Measurements from ENCODE around the gene LRRC3B.

Gene LRRC3B

DNA sequence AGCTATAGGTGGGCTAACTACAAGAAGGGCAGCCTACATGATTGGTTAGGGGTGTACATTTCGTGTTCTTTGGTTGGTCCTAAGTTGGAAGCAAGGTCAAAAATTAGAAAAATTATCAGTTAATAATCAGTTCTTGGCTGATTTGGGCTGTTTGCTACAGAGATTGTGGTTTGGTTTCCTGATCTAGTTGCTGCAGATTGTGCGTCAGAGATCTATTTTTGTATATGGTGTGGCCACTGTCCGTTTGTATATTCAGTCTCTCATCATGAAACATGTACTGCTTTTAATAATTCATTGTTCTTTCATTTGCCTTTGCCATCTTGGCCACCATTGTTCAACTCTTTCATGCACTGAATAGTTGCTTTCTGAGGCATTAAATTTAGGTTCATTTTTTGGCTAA is 80.9 kb downstream of the LRRC3B start:
- Histone ChIP-seq H3K9ac (ENCODE audit: insufficient read length, low read depth) (no peak overlapping the region), H3K9me3 (ENCODE audit: insufficient read depth, low read length) (no peaks in the 10 kb centered on the region), H3K4me1 (ENCODE audit: insufficient read depth, insufficient read length) (no peaks in the 10 kb centered on the region), H3K36me3 (ENCODE audit: insufficient read depth, insufficient read length, low read length) (no peaks in the 10 kb centered on the region), H3K27me3 (ENCODE audit: insufficient read depth, insufficient read length) (no peaks in the 10 kb centered on the region), H3K4me3 (ENCODE audit: insufficient read length, low read depth) (no peak overlapping the region)
- DNase-seq (ENCODE audit: low read depth, low spot score), result no peak
- TF ChIP-seq YY1 (IDR thresholded peaks at IDR 0.05; ENCODE audit: insufficient read depth, insufficient read length) (no peak), SUZ12 (IDR thresholded peaks at IDR 0.05; ENCODE audit: extremely low read depth, insufficient read depth, insufficient read length) (no peak), ZNF274 (IDR thresholded peaks at IDR 0.05; ENCODE audit: low read depth, low read length) (no peak)

- no peak for TF ChIP-seq YY1 (IDR thresholded peaks at IDR 0.05; ENCODE audit: insufficient read depth, insufficient read length)
- no peak for TF ChIP-seq ZNF274 (IDR thresholded peaks at IDR 0.05; ENCODE audit: low read depth, low read length)
- TF ChIP-seq SUZ12 (IDR thresholded peaks at IDR 0.05; ENCODE audit: extremely low read depth, insufficient read depth, insufficient read length), result no peak
- no peaks in the 10 kb centered on the region for H3K36me3 ChIP-seq (ENCODE audit: insufficient read depth, insufficient read length, low read length)
- no peak for DNase-seq (ENCODE audit: low read depth, low spot score)
- H3K27me3 ChIP-seq (ENCODE audit: insufficient read depth, insufficient read length), result no peaks in the 10 kb centered on the region
- no peak overlapping the region for H3K9ac ChIP-seq (ENCODE audit: insufficient read length, low read depth)
- no peaks in the 10 kb centered on the region for H3K4me1 ChIP-seq (ENCODE audit: insufficient read depth, insufficient read length)
- H3K4me3 ChIP-seq (ENCODE audit: insufficient read length, low read depth), result no peak overlapping the region
- H3K9me3 ChIP-seq (ENCODE audit: insufficient read depth, low read length), result no peaks in the 10 kb centered on the region
These were observed 82.2 kb downstream of the LRRC3B start for GRCh38 chr3:26704736-26705135.

GRCh38 chr3:26708501-26708900 is 85.9 kb downstream of the LRRC3B start:
- DNase-seq (ENCODE audit: low read depth, low spot score), result no peak
- H3K9ac ChIP-seq (ENCODE audit: insufficient read length, low read depth), result no peak overlapping the region
- no peaks in the 10 kb centered on the region for H3K4me1 ChIP-seq (ENCODE audit: insufficient read depth, insufficient read length)

DNA sequence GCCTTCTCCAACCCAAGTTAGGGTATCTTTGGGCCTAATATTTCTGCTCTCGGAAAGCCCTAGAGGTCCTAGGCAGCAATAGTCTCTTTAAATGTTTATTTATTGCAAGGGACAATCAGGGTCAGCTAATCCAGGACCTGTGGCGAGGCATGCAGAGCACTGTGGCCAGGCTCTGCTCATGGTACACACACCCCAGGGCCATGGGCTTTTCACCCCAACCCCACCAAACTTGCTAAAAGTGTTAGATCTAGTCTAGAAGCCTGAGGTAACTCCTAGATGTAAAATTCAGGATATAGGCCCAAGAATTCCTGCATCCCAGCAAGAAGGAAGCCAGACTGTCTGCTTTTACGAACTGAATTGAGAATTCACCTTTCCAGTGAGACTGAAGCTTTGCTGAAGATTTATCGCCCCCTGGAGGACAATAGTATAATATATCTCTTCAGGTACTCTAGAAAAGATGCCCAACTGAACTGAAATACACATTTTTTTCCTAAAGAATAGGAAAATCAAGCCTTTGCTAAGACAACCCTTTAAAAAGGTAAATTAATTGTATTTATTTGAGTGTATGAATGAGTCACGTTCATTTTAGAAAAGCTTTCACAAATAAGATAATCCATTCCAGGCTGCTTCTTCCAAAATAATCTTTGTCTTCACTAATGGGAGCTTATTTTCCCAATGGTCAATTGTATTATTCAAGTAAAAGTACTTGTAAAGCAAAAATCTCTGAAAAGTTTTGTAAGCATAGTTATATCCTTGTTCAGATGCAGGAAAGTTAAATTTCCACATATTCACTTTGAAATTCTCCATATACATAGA is 89.8 kb downstream of the LRRC3B start:
- H3K27me3 ChIP-seq (ENCODE audit: insufficient read depth, insufficient read length), result no peaks in the 10 kb centered on the region
- no peak overlapping the region for H3K9ac ChIP-seq (ENCODE audit: insufficient read length, low read depth)
- H3K4me3 ChIP-seq (ENCODE audit: insufficient read length, low read depth), result no peak overlapping the region
- peak; percentile 32 for DNase-seq (ENCODE audit: low read depth, low spot score)
- peaks cover 9% of the 10 kb centered on the region; the same call in 1 of the 2 replicates for H3K9me3 ChIP-seq (ENCODE audit: insufficient read depth, low read length)
- no peaks in the 10 kb centered on the region for H3K4me1 ChIP-seq (ENCODE audit: insufficient read depth, insufficient read length)
- TF ChIP-seq ZNF274 (IDR thresholded peaks at IDR 0.05; ENCODE audit: low read depth, low read length), result no peak
- TF ChIP-seq YY1 (IDR thresholded peaks at IDR 0.05; ENCODE audit: insufficient read depth, insufficient read length), result no peak
- no peak for TF ChIP-seq SUZ12 (IDR thresholded peaks at IDR 0.05; ENCODE audit: extremely low read depth, insufficient read depth, insufficient read length)
- no peaks in the 10 kb centered on the region for H3K36me3 ChIP-seq (ENCODE audit: insufficient read depth, insufficient read length, low read length)

More at GRCh38 chr3:26708501-26708900, 85.9 kb downstream of the LRRC3B start:
- Histone ChIP-seq H3K4me3 (ENCODE audit: insufficient read length, low read depth) (no peak overlapping the region), H3K9me3 (ENCODE audit: insufficient read depth, low read length) (no peaks in the 10 kb centered on the region), H3K36me3 (ENCODE audit: insufficient read depth, insufficient read length, low read length) (no peaks in the 10 kb centered on the region), H3K27me3 (ENCODE audit: insufficient read depth, insufficient read length) (no peaks in the 10 kb centered on the region)
- TF ChIP-seq YY1 (IDR thresholded peaks at IDR 0.05; ENCODE audit: insufficient read depth, insufficient read length) (no peak), SUZ12 (IDR thresholded peaks at IDR 0.05; ENCODE audit: extremely low read depth, insufficient read depth, insufficient read length) (no peak), ZNF274 (IDR thresholded peaks at IDR 0.05; ENCODE audit: low read depth, low read length) (no peak)

GRCh38 chr3:26713091-26713490 is 90.5 kb downstream of the LRRC3B start:
- Histone ChIP-seq H3K4me3 (ENCODE audit: insufficient read length, low read depth) (no peak overlapping the region), H3K36me3 (ENCODE audit: insufficient read depth, insufficient read length, low read length) (no peaks in the 10 kb centered on the region), H3K27me3 (ENCODE audit: insufficient read depth, insufficient read length) (no peaks in the 10 kb centered on the region), H3K4me1 (ENCODE audit: insufficient read depth, insufficient read length) (no peaks in the 10 kb centered on the region), H3K9ac (ENCODE audit: insufficient read length, low read depth) (no peak overlapping the region), H3K9me3 (ENCODE audit: insufficient read depth, low read length) (peaks cover 9% of the 10 kb centered on the region; the same call in 1 of the 2 replicates)
- no peak for DNase-seq (ENCODE audit: low read depth, low spot score)
- no peak for TF ChIP-seq ZNF274 (IDR thresholded peaks at IDR 0.05; ENCODE audit: low read depth, low read length)
- no peak for TF ChIP-seq YY1 (IDR thresholded peaks at IDR 0.05; ENCODE audit: insufficient read depth, insufficient read length)
- TF ChIP-seq SUZ12 (IDR thresholded peaks at IDR 0.05; ENCODE audit: extremely low read depth, insufficient read depth, insufficient read length), result no peak

GRCh38 chr3:26714485-26714884 is 91.9 kb downstream of the LRRC3B start:
- Histone ChIP-seq H3K4me3 (ENCODE audit: insufficient read length, low read depth) (no peak overlapping the region), H3K36me3 (ENCODE audit: insufficient read depth, insufficient read length, low read length) (no peaks in the 10 kb centered on the region), H3K4me1 (ENCODE audit: insufficient read depth, insufficient read length) (no peaks in the 10 kb centered on the region), H3K27me3 (ENCODE audit: insufficient read depth, insufficient read length) (no peaks in the 10 kb centered on the region), H3K9me3 (ENCODE audit: insufficient read depth, low read length) (peaks cover 9% of the 10 kb centered on the region; the same call in 1 of the 2 replicates), H3K9ac (ENCODE audit: insufficient read length, low read depth) (no peak overlapping the region)
- TF ChIP-seq ZNF274 (IDR thresholded peaks at IDR 0.05; ENCODE audit: low read depth, low read length), result no peak
- TF ChIP-seq YY1 (IDR thresholded peaks at IDR 0.05; ENCODE audit: insufficient read depth, insufficient read length), result no peak
- no peak for TF ChIP-seq SUZ12 (IDR thresholded peaks at IDR 0.05; ENCODE audit: extremely low read depth, insufficient read depth, insufficient read length)
- no peak for DNase-seq (ENCODE audit: low read depth, low spot score)

DNA sequence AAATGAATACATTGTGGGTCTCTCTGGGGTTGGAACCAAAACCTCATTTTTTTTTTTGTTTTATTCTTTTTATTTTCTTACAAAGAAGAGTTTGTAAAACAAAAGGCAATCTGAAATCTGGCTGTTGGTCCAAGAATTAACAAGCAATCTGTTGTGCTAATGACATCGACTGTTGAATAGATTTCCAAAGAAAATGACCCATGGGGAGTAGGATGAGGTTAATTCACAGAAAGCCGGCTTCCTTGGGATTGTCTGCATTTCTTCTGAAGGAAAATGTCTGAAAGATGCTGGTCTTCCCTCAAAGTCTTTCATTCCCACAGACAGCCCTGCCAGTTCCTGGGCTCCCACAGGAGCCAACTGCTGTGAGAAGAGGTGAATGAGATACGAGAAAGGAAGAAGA is 92.9 kb downstream of the LRRC3B start:
- Histone ChIP-seq H3K9me3 (ENCODE audit: insufficient read depth, low read length) (peaks cover 9% of the 10 kb centered on the region; the same call in 1 of the 2 replicates), H3K9ac (ENCODE audit: insufficient read length, low read depth) (no peak overlapping the region), H3K4me3 (ENCODE audit: insufficient read length, low read depth) (no peak overlapping the region), H3K27me3 (ENCODE audit: insufficient read depth, insufficient read length) (no peaks in the 10 kb centered on the region), H3K36me3 (ENCODE audit: insufficient read depth, insufficient read length, low read length) (no peaks in the 10 kb centered on the region), H3K4me1 (ENCODE audit: insufficient read depth, insufficient read length) (no peaks in the 10 kb centered on the region)
- no peak for DNase-seq (ENCODE audit: low read depth, low spot score)
- TF ChIP-seq YY1 (IDR thresholded peaks at IDR 0.05; ENCODE audit: insufficient read depth, insufficient read length) (no peak), ZNF274 (IDR thresholded peaks at IDR 0.05; ENCODE audit: low read depth, low read length) (no peak)

Measured in NT2/D1 (cell line).